ENCODE measurements around the gene FILIP1L.

FILIP1L gene

DNA sequence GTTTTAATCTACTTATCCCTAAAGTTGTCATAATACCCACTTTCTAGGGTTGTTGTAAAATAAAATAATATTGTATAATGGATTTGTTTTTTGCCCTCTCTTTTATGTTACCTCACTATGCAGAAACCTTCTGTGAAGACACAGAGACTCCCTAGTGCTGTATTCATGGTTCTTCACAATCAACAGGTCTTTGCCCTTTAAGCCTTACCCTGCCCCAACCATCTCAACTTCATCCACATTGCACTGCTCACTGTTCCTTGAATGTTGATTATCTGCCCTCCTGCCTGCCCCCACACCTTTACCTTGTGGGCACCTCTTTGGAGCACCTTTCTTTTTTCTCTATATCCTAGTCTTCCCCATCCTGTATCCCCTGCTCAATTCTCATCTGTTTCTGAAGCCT, 275.5 kb downstream of the FILIP1L start:
- ATAC-seq = no peak
- TF ChIP-seq ZC3H10 (CRISPR knock-in tag; IDR thresholded peaks at IDR 0.05) = no peak
- TF ChIP-seq, protein P1, sequence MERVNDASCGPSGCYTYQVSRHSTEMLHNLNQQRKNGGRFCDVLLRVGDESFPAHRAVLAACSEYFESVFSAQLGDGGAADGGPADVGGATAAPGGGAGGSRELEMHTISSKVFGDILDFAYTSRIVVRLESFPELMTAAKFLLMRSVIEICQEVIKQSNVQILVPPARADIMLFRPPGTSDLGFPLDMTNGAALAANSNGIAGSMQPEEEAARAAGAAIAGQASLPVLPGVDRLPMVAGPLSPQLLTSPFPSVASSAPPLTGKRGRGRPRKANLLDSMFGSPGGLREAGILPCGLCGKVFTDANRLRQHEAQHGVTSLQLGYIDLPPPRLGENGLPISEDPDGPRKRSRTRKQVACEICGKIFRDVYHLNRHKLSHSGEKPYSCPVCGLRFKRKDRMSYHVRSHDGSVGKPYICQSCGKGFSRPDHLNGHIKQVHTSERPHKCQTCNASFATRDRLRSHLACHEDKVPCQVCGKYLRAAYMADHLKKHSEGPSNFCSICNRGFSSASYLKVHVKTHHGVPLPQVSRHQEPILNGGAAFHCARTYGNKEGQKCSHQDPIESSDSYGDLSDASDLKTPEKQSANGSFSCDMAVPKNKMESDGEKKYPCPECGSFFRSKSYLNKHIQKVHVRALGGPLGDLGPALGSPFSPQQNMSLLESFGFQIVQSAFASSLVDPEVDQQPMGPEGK (CRISPR knock-in tag; IDR thresholded peaks at IDR 0.05; ENCODE audit: borderline replicate concordance) = no peak
- no peak for TF ChIP-seq ISL1 (CRISPR knock-in tag; IDR thresholded peaks at IDR 0.05)
- TF ChIP-seq ZFP30 (CRISPR knock-in tag; IDR thresholded peaks at IDR 0.05) = no peak
- no peak for TF ChIP-seq TCF4 (CRISPR knock-in tag; IDR thresholded peaks at IDR 0.05; ENCODE audit: borderline replicate concordance)
- no peak for TF ChIP-seq RARB (CRISPR knock-in tag; IDR thresholded peaks at IDR 0.05)
- TF ChIP-seq, protein P2, sequence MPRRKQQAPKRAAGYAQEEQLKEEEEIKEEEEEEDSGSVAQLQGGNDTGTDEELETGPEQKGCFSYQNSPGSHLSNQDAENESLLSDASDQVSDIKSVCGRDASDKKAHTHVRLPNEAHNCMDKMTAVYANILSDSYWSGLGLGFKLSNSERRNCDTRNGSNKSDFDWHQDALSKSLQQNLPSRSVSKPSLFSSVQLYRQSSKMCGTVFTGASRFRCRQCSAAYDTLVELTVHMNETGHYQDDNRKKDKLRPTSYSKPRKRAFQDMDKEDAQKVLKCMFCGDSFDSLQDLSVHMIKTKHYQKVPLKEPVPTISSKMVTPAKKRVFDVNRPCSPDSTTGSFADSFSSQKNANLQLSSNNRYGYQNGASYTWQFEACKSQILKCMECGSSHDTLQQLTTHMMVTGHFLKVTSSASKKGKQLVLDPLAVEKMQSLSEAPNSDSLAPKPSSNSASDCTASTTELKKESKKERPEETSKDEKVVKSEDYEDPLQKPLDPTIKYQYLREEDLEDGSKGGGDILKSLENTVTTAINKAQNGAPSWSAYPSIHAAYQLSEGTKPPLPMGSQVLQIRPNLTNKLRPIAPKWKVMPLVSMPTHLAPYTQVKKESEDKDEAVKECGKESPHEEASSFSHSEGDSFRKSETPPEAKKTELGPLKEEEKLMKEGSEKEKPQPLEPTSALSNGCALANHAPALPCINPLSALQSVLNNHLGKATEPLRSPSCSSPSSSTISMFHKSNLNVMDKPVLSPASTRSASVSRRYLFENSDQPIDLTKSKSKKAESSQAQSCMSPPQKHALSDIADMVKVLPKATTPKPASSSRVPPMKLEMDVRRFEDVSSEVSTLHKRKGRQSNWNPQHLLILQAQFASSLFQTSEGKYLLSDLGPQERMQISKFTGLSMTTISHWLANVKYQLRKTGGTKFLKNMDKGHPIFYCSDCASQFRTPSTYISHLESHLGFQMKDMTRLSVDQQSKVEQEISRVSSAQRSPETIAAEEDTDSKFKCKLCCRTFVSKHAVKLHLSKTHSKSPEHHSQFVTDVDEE (CRISPR knock-in tag; IDR thresholded peaks at IDR 0.05) = no peak
- TF ChIP-seq OSR1 (CRISPR knock-in tag; IDR thresholded peaks at IDR 0.05) = no peak
- TF ChIP-seq TOX (CRISPR knock-in tag; IDR thresholded peaks at IDR 0.05; ENCODE audit: borderline replicate concordance) = no peak
- TF ChIP-seq PPARA (CRISPR knock-in tag; IDR thresholded peaks at IDR 0.05; ENCODE audit: borderline replicate concordance) = no peak
- TF ChIP-seq, protein P3, sequence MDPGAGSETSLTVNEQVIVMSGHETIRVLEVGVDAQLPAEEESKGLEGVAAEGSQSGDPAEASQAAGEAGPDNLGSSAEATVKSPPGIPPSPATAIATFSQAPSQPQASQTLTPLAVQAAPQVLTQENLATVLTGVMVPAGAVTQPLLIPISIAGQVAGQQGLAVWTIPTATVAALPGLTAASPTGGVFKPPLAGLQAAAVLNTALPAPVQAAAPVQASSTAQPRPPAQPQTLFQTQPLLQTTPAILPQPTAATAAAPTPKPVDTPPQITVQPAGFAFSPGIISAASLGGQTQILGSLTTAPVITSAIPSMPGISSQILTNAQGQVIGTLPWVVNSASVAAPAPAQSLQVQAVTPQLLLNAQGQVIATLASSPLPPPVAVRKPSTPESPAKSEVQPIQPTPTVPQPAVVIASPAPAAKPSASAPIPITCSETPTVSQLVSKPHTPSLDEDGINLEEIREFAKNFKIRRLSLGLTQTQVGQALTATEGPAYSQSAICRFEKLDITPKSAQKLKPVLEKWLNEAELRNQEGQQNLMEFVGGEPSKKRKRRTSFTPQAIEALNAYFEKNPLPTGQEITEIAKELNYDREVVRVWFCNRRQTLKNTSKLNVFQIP (CRISPR knock-in tag; IDR thresholded peaks at IDR 0.05; ENCODE audit: borderline replicate concordance, low read depth) = no peak
- no peak for TF ChIP-seq ZNF8 (CRISPR knock-in tag; IDR thresholded peaks at IDR 0.05)
- TF ChIP-seq SNAI2 (CRISPR knock-in tag; IDR thresholded peaks at IDR 0.05) = no peak
- TF ChIP-seq ZNF70 (CRISPR knock-in tag; IDR thresholded peaks at IDR 0.05) = no peak

DNA sequence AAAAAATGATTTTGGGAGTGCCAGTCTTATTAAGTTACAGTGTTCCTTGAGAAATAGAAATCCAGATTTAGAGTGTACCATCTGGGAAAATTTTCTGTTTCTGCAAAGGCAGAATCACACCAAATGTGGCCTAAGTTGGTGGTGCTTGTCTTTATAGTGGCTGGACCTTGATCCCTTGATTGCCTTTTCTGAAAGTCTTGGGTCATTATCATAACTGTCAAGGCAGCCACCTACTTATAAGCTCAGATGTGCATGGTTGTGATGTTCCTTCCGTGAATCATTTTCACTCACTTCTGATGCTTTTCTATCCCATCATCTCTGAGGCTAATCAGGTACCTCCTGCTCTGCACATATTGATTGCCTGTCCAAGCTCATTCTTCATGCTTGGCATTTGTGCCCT, 276.6 kb downstream of the FILIP1L start:
- TF ChIP-seq ZFP3 (CRISPR knock-in tag; IDR thresholded peaks at IDR 0.05) = no peak
- no peak for TF ChIP-seq ZFP30 (CRISPR knock-in tag; IDR thresholded peaks at IDR 0.05)
- no peak for TF ChIP-seq RARB (CRISPR knock-in tag; IDR thresholded peaks at IDR 0.05)
- no peak for TF ChIP-seq ESRRG (CRISPR knock-in tag; IDR thresholded peaks at IDR 0.05)
- TF ChIP-seq, protein P4, sequence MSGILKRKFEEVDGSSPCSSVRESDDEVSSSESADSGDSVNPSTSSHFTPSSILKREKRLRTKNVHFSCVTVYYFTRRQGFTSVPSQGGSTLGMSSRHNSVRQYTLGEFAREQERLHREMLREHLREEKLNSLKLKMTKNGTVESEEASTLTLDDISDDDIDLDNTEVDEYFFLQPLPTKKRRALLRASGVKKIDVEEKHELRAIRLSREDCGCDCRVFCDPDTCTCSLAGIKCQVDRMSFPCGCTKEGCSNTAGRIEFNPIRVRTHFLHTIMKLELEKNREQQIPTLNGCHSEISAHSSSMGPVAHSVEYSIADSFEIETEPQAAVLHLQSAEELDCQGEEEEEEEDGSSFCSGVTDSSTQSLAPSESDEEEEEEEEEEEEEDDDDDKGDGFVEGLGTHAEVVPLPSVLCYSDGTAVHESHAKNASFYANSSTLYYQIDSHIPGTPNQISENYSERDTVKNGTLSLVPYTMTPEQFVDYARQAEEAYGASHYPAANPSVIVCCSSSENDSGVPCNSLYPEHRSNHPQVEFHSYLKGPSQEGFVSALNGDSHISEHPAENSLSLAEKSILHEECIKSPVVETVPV (CRISPR knock-in tag; IDR thresholded peaks at IDR 0.05) = no peak
- TF ChIP-seq, protein P5, sequence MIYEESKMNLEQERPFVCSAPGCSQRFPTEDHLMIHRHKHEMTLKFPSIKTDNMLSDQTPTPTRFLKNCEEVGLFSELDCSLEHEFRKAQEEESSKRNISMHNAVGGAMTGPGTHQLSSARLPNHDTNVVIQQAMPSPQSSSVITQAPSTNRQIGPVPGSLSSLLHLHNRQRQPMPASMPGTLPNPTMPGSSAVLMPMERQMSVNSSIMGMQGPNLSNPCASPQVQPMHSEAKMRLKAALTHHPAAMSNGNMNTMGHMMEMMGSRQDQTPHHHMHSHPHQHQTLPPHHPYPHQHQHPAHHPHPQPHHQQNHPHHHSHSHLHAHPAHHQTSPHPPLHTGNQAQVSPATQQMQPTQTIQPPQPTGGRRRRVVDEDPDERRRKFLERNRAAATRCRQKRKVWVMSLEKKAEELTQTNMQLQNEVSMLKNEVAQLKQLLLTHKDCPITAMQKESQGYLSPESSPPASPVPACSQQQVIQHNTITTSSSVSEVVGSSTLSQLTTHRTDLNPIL (CRISPR knock-in tag; IDR thresholded peaks at IDR 0.05; ENCODE audit: low read depth) = no peak
- no peak for TF ChIP-seq PPARA (CRISPR knock-in tag; IDR thresholded peaks at IDR 0.05; ENCODE audit: borderline replicate concordance)
- TF ChIP-seq BACH2 (CRISPR knock-in tag; IDR thresholded peaks at IDR 0.05; ENCODE audit: borderline replicate concordance) = no peak
- TF ChIP-seq SNAI2 (CRISPR knock-in tag; IDR thresholded peaks at IDR 0.05) = no peak
- ATAC-seq = no peak

DNA sequence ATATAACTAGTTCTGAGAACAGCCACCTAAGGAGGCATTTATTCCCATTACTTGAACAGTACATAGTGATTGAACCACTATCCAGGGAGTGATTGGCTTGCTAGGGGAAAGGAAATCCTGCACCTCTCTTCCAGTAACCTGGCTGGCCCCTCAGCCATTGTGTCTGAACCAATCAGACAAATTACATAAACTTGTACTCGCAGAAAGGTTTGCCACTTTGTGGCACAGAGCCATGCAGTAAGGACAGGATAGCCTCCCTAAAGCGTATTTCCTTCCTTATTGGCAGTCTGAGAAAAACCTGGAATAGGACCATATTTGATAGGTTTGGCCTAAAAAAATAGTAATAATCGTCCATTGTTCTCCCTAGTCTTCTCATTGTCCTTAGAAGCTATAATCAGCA, 277.6 kb downstream of the FILIP1L start:
- ATAC-seq = no peak
- TF ChIP-seq, protein P3 (CRISPR knock-in tag; IDR thresholded peaks at IDR 0.05; ENCODE audit: borderline replicate concordance, low read depth) = no peak
- TF ChIP-seq ISL1 (CRISPR knock-in tag; IDR thresholded peaks at IDR 0.05) (no peak), ZNF70 (CRISPR knock-in tag; IDR thresholded peaks at IDR 0.05) (no peak), SNAI2 (CRISPR knock-in tag; IDR thresholded peaks at IDR 0.05) (no peak)
